Panc1 (cell line): ENCODE results near the gene NUP98. TPM values are rescaled to one million over a fixed set of nuclear protein-coding genes. Genes with fewer than 3 reads are reported as not detected.

ENCODE experiments used
- ATAC-seq: fragments of 200-7000 bp; cut with Tn5 transposase; 2 replicates; pipeline ENCODE4 v1.9.1; 2020; ENCODE audit warnings: mild to moderate bottlenecking, moderate library complexity
- BruUV-seq: library from RNA; stranded (reverse); fragments of 400-500 nt; replicated peaks from 2 replicates; lab custom pipeline; 2021; lab: Mats Ljungman, UMichigan
- CTCF ChIA-PET: fragments of 300-600 bp; sonication (Branson Sonifier 250); formaldehyde crosslinking; loops from one replicate; lab custom pipeline; 2022; ENCODE audit warnings: antibody characterized with exemption; lab: Charles Lee
- POLR2A ChIA-PET: fragments of 300-600 bp; sonication (Branson Sonifier 250); formaldehyde crosslinking; loops from one replicate; lab custom pipeline; 2022; ENCODE audit warnings: antibody characterized with exemption; lab: Charles Lee
- DNase-seq: peaks from one replicate; pipeline ENCODE4 v3.0.0-alpha.2; 2010; ENCODE audit warnings: low read depth, low spot score
- H3K27ac ChIP-seq: 2 replicates; pipeline ENCODE4 v1.5.1; 2011; ENCODE audit warnings: mild to moderate bottlenecking, low read length, inconsistent platforms
- H3K27me3 ChIP-seq: fragments of 200-500 bp; sonication (Bioruptor generic); 2 replicates; pipeline ENCODE4 v1.6.0; 2014; ENCODE audit warnings: low read length, inconsistent platforms; ENCODE audit not compliant: control insufficient read depth, insufficient read depth
- H3K36me3 ChIP-seq: fragments of 200-500 bp; sonication (Bioruptor generic); 2 replicates; pipeline ENCODE4 v1.5.1; 2014; ENCODE audit warnings: inconsistent platforms, mild to moderate bottlenecking, low read length, moderate library complexity; ENCODE audit not compliant: control insufficient read depth, insufficient read depth
- H3K4me1 ChIP-seq: 2 replicates; pipeline ENCODE4 v1.5.1; 2011; ENCODE audit warnings: inconsistent platforms, mild to moderate bottlenecking, low read length, moderate library complexity; ENCODE audit not compliant: control insufficient read depth, insufficient read depth
- H3K4me3 ChIP-seq, 2 experiments: 2 replicates each; pipeline ENCODE4 v1.5.1; 2011 to 2012; ENCODE audit warnings: low read depth in 2 of 2, low read length in 2 of 2, mild to moderate bottlenecking in 2 of 2, inconsistent platforms in 1 of 2, moderate library complexity in 1 of 2
- H3K9me3 ChIP-seq: fragments of 200-500 bp; sonication (Bioruptor generic); 2 replicates; pipeline ENCODE4 v1.5.1; 2014; ENCODE audit warnings: low read depth, mild to moderate bottlenecking, inconsistent platforms, low read length, moderate library complexity; ENCODE audit not compliant: control insufficient read depth, insufficient read depth
- CTCF ChIP-seq: fragments of 450-650 bp; IDR thresholded peaks from 2 replicates; pipeline ENCODE4 v1.5.1; 2017; ENCODE audit warnings: mild to moderate bottlenecking
- POLR2AphosphoS5 ChIP-seq: IDR thresholded peaks from 2 replicates; pipeline ENCODE4 v1.6.1; 2012; ENCODE audit warnings: mild to moderate bottlenecking, low read depth, low read length, moderate library complexity
- REST ChIP-seq, 2 experiments: IDR thresholded peaks; 2 replicates each; pipeline ENCODE4 v1.6.1; 2011 to 2012; ENCODE audit warnings: low read depth in 2 of 2, control low read depth in 1 of 2, low read length in 1 of 2, mild to moderate bottlenecking in 1 of 2, moderate library complexity in 1 of 2; ENCODE audit not compliant: insufficient read depth in 1 of 2
- SIN3A ChIP-seq: IDR thresholded peaks from 2 replicates; pipeline ENCODE4 v1.6.1; 2012; ENCODE audit warnings: low read depth, mild to moderate bottlenecking, low read length, moderate library complexity, borderline replicate concordance; ENCODE audit not compliant: insufficient read depth
- TCF7L2 ChIP-seq: IDR thresholded peaks from 2 replicates; pipeline ENCODE4 v1.6.1; 2011; ENCODE audit warnings: mild to moderate bottlenecking, low read depth, low read length, inconsistent platforms
- in situ Hi-C: cut with HindIII; loops from 2 replicates; pipeline ENCODE4 v1.10.0; 2016; ENCODE audit warnings: low sequenced_read_pairs, low pct_unique_long_range_greater_than_20kb
- intact Hi-C: fragments of 100-400 bp; cut with micrococcal nuclease; formaldehyde crosslinking; loops from one replicate; pipeline ENCODE4 v1.10.0; 2022; ENCODE audit not compliant: unreplicated experiment
- total RNA-seq: library from RNA; stranded (reverse); gene quantifications from one replicate; pipeline ENCODE4 v1.2.1, GENCODE V29; 2021; ENCODE audit not compliant: unreplicated experiment

NUP98 gene
- total RNA-seq, 1 experiment from 2014 or later: 244 TPM

DNA sequence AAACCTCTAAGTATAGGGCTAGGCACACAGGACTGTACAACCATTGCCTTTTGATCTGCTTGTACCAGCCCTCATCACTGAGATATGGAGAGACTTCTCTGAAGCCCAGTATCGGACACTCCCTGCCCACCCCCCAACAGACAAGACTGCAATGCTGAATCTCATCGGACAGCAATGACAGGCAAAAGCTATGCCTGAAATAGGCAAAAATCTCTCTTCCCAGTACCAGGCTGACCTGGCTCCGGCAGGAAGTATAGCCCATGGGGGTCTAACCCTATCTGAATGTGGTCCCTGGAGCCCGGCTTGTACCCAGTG is 37.0 kb upstream of the NUP98 start:
- peaks cover 33% of the 10 kb centered on the region for H3K4me1 ChIP-seq
- in situ Hi-C loops (no loop called here), intact Hi-C loops (no loop called here)
- no peak for DNase-seq
- H3K27ac ChIP-seq: no peak overlapping the region
- peaks cover 8% of the 10 kb centered on the region for H3K36me3 ChIP-seq
- no peaks in the 10 kb centered on the region for H3K27me3 ChIP-seq
- no peak for ATAC-seq
- TF ChIP-seq REST (IDR thresholded peaks at IDR 0.05; ENCODE audit: insufficient read depth in 1 of 2, low read depth in 2 of 2, low read length in 1 of 2): no peak
- TF ChIP-seq SIN3A: no peak
- no peak for TF ChIP-seq TCF7L2
- TF ChIP-seq CTCF: no peak
- no peak for TF ChIP-seq POLR2AphosphoS5
- no peaks in the 10 kb centered on the region for H3K9me3 ChIP-seq
- POLR2A ChIA-PET: no interaction called here
- no TSS peak for BruUV-seq
- CTCF ChIA-PET: interaction anchor here (1.6 kb wide), 1 partner anchor 11 kb away, joined by 3 read pairs; no protein-coding TSS in a partner anchor
- H3K4me3 ChIP-seq: no peak overlapping the region

DNA sequence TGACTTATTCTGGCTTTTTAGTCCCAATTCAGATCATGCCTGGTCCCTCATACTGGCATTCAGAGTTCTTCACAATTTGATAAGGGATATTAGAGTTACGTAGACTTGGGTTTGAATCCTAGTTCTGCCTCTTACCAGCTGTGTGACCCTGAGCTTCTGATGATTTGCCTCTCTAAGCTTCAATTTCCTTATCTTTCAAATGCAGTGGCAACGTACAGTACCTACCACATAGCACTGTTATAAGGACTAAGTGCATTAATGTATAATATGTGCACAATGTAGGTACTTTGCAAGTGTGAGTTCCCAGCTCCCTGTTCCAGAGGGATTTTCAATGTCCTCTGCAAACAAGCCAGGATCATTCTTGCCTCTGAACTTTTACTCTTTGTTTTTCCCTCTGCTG is 36.1 kb upstream of the NUP98 start:
- POLR2A ChIA-PET: interaction anchor here (0.6 kb wide), 2 partner anchors 34 to 51 kb away, joined by 3 to 6 read pairs; no protein-coding TSS in a partner anchor

More for the DNA sequence above, 36.1 kb upstream of the NUP98 start:
- no TSS peak for BruUV-seq
- CTCF ChIA-PET: interaction anchor here (1.1 to 1.6 kb wide), 2 partner anchors 10 to 26 kb away, joined by 3 to 4 read pairs; no protein-coding TSS in a partner anchor
- TF ChIP-seq TCF7L2: no peak
- TF ChIP-seq REST (IDR thresholded peaks at IDR 0.05; ENCODE audit: insufficient read depth in 1 of 2, low read depth in 2 of 2, low read length in 1 of 2): no peak
- no peak for TF ChIP-seq CTCF
- TF ChIP-seq SIN3A: no peak
- TF ChIP-seq POLR2AphosphoS5: no peak
- no peak for ATAC-seq
- Histone ChIP-seq H3K27ac (no peak overlapping the region), H3K4me3 (no peak overlapping the region), H3K9me3 (no peaks in the 10 kb centered on the region), H3K4me1 (peaks cover 24% of the 10 kb centered on the region), H3K27me3 (no peaks in the 10 kb centered on the region), H3K36me3 (peaks cover 8% of the 10 kb centered on the region)
- DNase-seq: no peak
- in situ Hi-C loops: no loop called here
- intact Hi-C loops: no loop called here
